Measurements from ENCODE around the gene ACTL6A. TPM values are rescaled to one million over a fixed set of nuclear protein-coding genes. Genes with fewer than 3 reads are reported as not detected.

ACTL6A gene
- total RNA-seq, 1 experiment from 2014 or later: 171 TPM

- DNase-seq (ENCODE audit: low read depth): no peak
These were observed 27.9 kb downstream of the ACTL6A start for GRCh38 chr3:179590669-179591068.

GRCh38 chr3:179591313-179591712, 28.6 kb downstream of the ACTL6A start:
- no peak for DNase-seq (ENCODE audit: low read depth)

- DNase-seq (ENCODE audit: low read depth): no peak
These were observed 36.8 kb downstream of the ACTL6A start for GRCh38 chr3:179599531-179599930.

GRCh38 chr3:179603321-179603720, 40.6 kb downstream of the ACTL6A start:
- no peak for DNase-seq (ENCODE audit: low read depth)

- no peak for DNase-seq (ENCODE audit: low read depth)
These were observed 41.1 kb downstream of the ACTL6A start for GRCh38 chr3:179603831-179604230.

- peak; percentile 94 for DNase-seq (ENCODE audit: low read depth)
These were observed 41.8 kb downstream of the ACTL6A start, which contains the start of the genes MRPL47 and NDUFB5 for GRCh38 chr3:179604321-179605078. MRPL47 (minus strand) TSS chr3:179604638; CDS start chr3:179604624, 14 bp downstream. NDUFB5 (plus strand) TSS chr3:179604794; CDS start chr3:179604816, 22 bp downstream.

GRCh38 chr3:179606534-179607085, 43.9 kb downstream of the ACTL6A start:
- no peak for DNase-seq (ENCODE audit: low read depth)

- no peak for DNase-seq (ENCODE audit: low read depth)
These were observed 46.4 kb downstream of the ACTL6A start for GRCh38 chr3:179608931-179609720.

GRCh38 chr3:179610066-179610465, 47.3 kb downstream of the ACTL6A start:
- DNase-seq (ENCODE audit: low read depth): no peak

GRCh38 chr3:179613807-179614206, 51.1 kb downstream of the ACTL6A start:
- DNase-seq (ENCODE audit: low read depth): peak; percentile 45

GRCh38 chr3:179615458-179616173, 52.9 kb downstream of the ACTL6A start:
- DNase-seq (ENCODE audit: low read depth): peak; percentile 58

- DNase-seq (ENCODE audit: low read depth): no peak
These were observed 59.3 kb downstream of the ACTL6A start for GRCh38 chr3:179622023-179622422.

- peak; percentile 46 for DNase-seq (ENCODE audit: low read depth)
These were observed 61.7 kb downstream of the ACTL6A start for GRCh38 chr3:179624451-179624850.

- no peak for DNase-seq (ENCODE audit: low read depth)
These were observed 68.2 kb downstream of the ACTL6A start for GRCh38 chr3:179630753-179631451.

Other genes with a start within 250 kb of the ACTL6A start
- gene ZNF639, start 239.9 kb upstream of the ACTL6A start, total RNA-seq (2014; rRNA removed): 46.0 and 50.4 TPM in 2 replicates
- gene MFN1, start 215.2 kb upstream of the ACTL6A start, total RNA-seq (2014; rRNA removed): 38.3 and 46.0 TPM in 2 replicates
- gene GNB4, start 111.5 kb upstream of the ACTL6A start, total RNA-seq (2014; rRNA removed): 42.7 and 46.2 TPM in 2 replicates
- 33.8 and 41.8 TPM in 2 replicates for gene MRPL47, start 41.7 kb downstream of the ACTL6A start, total RNA-seq (2014; rRNA removed)
- 110 and 117 TPM in 2 replicates for gene NDUFB5, start 41.9 kb downstream of the ACTL6A start, total RNA-seq (2014; rRNA removed)
- 11.1 and 16.5 TPM in 2 replicates for gene USP13, start 90.1 kb downstream of the ACTL6A start, total RNA-seq (2014; rRNA removed)

Data from LHCN-M2 (cell line).